ENCODE data around the gene NEO1. TPM values are rescaled to one million over a fixed set of nuclear protein-coding genes. Genes with fewer than 3 reads are reported as not detected.
"Not testable (repeated sequence)": the region's sequence is repeated elsewhere in the genome, so short reads cannot be mapped to it uniquely, and the experiment has no call there.

The NEO1 gene
- total RNA-seq, 1 donor from 2014 or later = 18.5 TPM

- DNase-seq (ENCODE audit: low spot score) = no peak
Observed at GRCh38 chr15:73258271-73259108, 206.2 kb downstream of the NEO1 start.

- DNase-seq (ENCODE audit: low spot score) = no peak
Observed at GRCh38 chr15:73264881-73265280, 212.6 kb downstream of the NEO1 start.

GRCh38 chr15:73265536-73266153 lies 213.4 kb downstream of the NEO1 start:
- peak; percentile 16 for DNase-seq (ENCODE audit: low spot score)

- no peak for DNase-seq (ENCODE audit: low spot score)
Observed at GRCh38 chr15:73268457-73268856, 216.2 kb downstream of the NEO1 start.

GRCh38 chr15:73270366-73271097 lies 218.3 kb downstream of the NEO1 start:
- DNase-seq (ENCODE audit: low spot score) = no peak

- peak; percentile 65 for DNase-seq (ENCODE audit: low spot score)
Observed at GRCh38 chr15:73273181-73274002, 221.1 kb downstream of the NEO1 start.

GRCh38 chr15:73275862-73276261 lies 223.6 kb downstream of the NEO1 start:
- no peak for DNase-seq (ENCODE audit: low spot score)

- DNase-seq (ENCODE audit: low spot score) = no peak
Observed at GRCh38 chr15:73282567-73283365, 230.5 kb downstream of the NEO1 start.

GRCh38 chr15:73283366-73283962 lies 231.2 kb downstream of the NEO1 start:
- no peak for DNase-seq (ENCODE audit: low spot score)

GRCh38 chr15:73284090-73284716 lies 231.9 kb downstream of the NEO1 start:
- peak; percentile 50 for DNase-seq (ENCODE audit: low spot score)

- DNase-seq (ENCODE audit: low spot score) = peak; percentile 32
Observed at GRCh38 chr15:73286311-73286710, 234.0 kb downstream of the NEO1 start.

- no peak for DNase-seq (ENCODE audit: low spot score)
Observed at GRCh38 chr15:73287019-73287418, 234.8 kb downstream of the NEO1 start.

GRCh38 chr15:73291441-73291840 lies 239.2 kb downstream of the NEO1 start:
- DNase-seq (ENCODE audit: low spot score) = no peak

GRCh38 chr15:73293773-73294172 lies 241.5 kb downstream of the NEO1 start:
- no peak for DNase-seq (ENCODE audit: low spot score)

GRCh38 chr15:73295630-73296286 lies 243.5 kb downstream of the NEO1 start:
- DNase-seq (ENCODE audit: low spot score) = no peak

GRCh38 chr15:73296609-73297353 lies 244.5 kb downstream of the NEO1 start:
- no peak for DNase-seq (ENCODE audit: low spot score)

- DNase-seq (ENCODE audit: low spot score) = no peak
Observed at GRCh38 chr15:73298522-73299245, 246.4 kb downstream of the NEO1 start.

- not testable (repeated sequence) for DNase-seq (ENCODE audit: low spot score)
Observed at GRCh38 chr15:73300286-73300685, 248.0 kb downstream of the NEO1 start.
